ENCODE results near the gene STK33.

The STK33 gene

DNA sequence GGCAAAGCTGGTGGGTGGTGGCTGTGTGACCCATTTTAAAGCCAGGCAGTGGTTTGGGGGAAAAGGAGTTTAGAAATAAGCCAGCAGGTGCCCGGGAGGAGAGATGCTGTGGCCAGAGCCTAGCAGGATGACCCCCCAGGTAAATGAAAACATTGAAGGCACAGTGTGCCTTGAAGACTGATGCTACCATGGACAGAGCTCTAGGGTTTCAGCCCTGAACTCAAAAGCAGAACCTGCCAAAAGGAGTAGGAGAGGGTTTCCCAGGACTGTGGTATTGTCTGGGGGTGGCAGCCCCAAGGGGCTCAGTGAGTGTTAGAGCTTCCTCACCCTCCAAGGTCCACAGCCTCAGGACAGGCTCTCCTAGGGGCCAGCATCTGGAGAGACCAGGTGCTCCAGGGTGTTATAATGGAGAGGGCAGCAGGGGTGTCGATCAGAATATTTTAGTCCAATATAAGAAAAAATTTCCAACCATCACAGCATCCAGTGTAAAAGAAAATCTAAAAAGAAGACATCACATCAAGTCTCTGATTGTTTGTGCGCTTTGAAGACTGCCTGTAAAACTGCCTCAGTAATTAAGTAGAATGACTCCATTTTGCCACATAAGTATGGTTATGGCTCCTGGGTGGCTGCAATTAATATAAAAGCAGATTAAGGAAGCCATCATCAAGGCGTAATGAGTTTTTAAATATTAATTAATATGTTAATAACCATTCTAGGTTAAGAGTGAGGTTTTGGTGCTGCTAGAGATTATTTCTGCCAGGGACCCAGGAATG lies 241.7 kb downstream of the STK33 start:
- peak; percentile 36 to 40 for DNase-seq

- DNase-seq, result no peak
Observed at GRCh38 chr11:8351223-8351622, 242.8 kb downstream of the STK33 start.

DNA sequence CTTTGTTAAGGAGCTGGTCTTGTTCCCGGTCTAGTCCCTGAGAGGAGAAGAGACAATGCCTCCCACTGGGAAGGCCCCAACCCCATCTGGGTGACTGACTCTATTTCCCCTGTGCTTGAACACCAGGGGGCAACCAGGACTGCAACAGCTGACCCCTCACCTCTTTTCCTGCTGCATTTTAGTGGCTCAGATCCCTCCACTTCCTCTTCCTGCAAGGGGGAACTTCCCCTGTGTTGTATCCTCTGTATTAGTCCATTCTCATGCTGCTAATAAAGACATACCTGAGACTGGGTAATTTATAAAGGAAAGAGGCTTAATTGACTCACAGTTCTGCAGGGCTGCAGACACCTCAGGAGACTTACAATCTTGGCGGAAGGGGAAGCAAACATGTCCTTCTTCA lies 246.1 kb downstream of the STK33 start:
- DNase-seq, result no peak

DNA sequence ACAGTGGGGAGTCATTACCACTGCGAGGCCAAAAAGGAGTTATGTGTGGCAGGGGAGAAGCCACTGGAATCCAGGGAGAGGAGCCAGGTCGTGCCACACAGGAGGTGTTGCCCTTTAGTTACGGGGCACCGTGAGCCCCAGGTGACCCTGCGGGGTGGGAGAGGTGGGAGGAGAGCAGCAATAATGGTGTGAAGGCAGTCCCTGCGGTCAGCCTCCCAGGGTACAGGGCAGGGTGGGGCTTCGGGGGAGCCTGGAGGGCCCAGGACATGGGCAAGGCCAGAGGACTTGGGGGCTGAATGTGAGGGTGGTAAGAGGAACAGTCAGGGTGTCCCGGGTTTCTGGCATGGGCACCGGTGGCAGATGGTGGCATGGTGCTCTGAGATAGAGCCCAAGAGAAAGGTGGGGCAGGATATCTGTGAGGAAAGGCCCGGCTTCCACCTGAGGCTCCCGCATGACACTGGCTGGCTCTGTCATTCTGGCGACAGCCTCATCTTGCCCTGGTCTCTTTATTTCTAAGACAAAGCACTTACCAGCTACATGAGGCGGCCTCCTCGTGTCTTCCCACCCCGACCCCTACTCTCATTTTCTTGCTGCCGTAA lies 247.8 kb downstream of the STK33 start:
- DNase-seq, result no peak

- DNase-seq, result no peak
Observed at GRCh38 chr11:8345179-8345578, 248.8 kb downstream of the STK33 start.

GRCh38 chr11:8344346-8344745 lies 249.7 kb downstream of the STK33 start:
- DNase-seq, result no peak

- no peak for DNase-seq
Observed at GRCh38 chr11:8342821-8343681, 251.0 kb downstream of the STK33 start.

DNA sequence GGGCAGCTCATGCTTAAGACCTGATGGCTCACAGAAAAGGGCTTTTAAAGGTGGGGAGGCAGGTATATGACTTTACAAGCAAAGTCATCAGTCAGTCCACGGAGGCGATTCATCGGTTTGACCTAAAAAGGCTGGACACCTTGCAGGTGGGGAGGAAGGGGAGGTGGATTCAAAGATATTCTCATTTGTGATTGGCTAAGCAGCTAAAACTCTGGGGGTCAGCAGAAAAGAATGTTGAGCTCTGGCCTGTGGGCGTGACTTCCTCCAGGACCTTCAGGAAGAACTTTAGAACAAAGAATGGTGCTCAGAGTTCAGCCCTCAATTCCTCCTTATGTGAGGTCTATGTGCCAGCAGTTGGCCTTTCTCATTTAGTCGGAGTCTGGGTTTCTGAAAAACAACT lies 252.0 kb downstream of the STK33 start:
- DNase-seq, result no peak

Data from inflammatory macrophage treated with lipopolysaccharide for 1 hour (primary cell).